Epithelial cell of proximal tubule (primary cell): ENCODE data around the gene TRAPPC4. TPM values are rescaled to one million over a fixed set of nuclear protein-coding genes. Genes with fewer than 3 reads are reported as not detected.

Source experiments
- total RNA-seq: library from RNA; depleted of rRNA; stranded (reverse); fragments of >200 nt; gene quantifications from 2 replicates; pipeline ENCODE4 v1.2.3, GENCODE V29; 2015

Gene TRAPPC4
- total RNA-seq, 1 donor from 2014 or later, result 155 TPM

Other genes with a start within 250 kb of the TRAPPC4 start
- 32.6 and 36.5 TPM in 2 replicates for gene DDX6, start 227.6 kb upstream of the TRAPPC4 start, total RNA-seq
- not detected in 2 replicates for gene CXCR5, start 134.9 kb upstream of the TRAPPC4 start, total RNA-seq
- gene BCL9L, start 92.8 kb upstream of the TRAPPC4 start, total RNA-seq, result 20.7 and 25.7 TPM in 2 replicates
- 0.14 TPM in 1 of 2 replicates, not detected in the other for gene UPK2, start 62.5 kb upstream of the TRAPPC4 start, total RNA-seq
- not detected in 2 replicates for gene FOXR1, start 47.0 kb upstream of the TRAPPC4 start, total RNA-seq
- 13.0 and 14.1 TPM in 2 replicates for gene CENATAC, start 20.6 kb upstream of the TRAPPC4 start, total RNA-seq
- gene RPS25, start 423 bp upstream of the TRAPPC4 start, total RNA-seq, result 1,815 and 2,833 TPM in 2 replicates
- 59.2 and 60.0 TPM in 2 replicates for gene SLC37A4, start 12.1 kb downstream of the TRAPPC4 start, total RNA-seq
- gene HYOU1, start 38.4 kb downstream of the TRAPPC4 start, total RNA-seq, result 115 and 135 TPM in 2 replicates
- gene VPS11, start 49.1 kb downstream of the TRAPPC4 start, total RNA-seq, result 13.1 and 19.2 TPM in 2 replicates
- 17.0 and 37.1 TPM in 2 replicates for gene HMBS, start 66.1 kb downstream of the TRAPPC4 start, total RNA-seq
- gene DPAGT1, start 83.1 kb downstream of the TRAPPC4 start, total RNA-seq, result 24.8 and 32.3 TPM in 2 replicates
- gene C2CD2L, start 88.6 kb downstream of the TRAPPC4 start, total RNA-seq, result 6.1 and 8.2 TPM in 2 replicates
- 11.9 and 13.7 TPM in 2 replicates for gene HINFP, start 102.8 kb downstream of the TRAPPC4 start, total RNA-seq
- gene ABCG4, start 130.3 kb downstream of the TRAPPC4 start, total RNA-seq, result under 0.01 TPM in 1 of 2 replicates, not detected in the other
- gene NLRX1, start 150.0 kb downstream of the TRAPPC4 start, total RNA-seq, result 13.2 and 14.7 TPM in 2 replicates
- gene NHERF4, start 166.7 kb downstream of the TRAPPC4 start, total RNA-seq, result not detected in 2 replicates
- gene CBL, start 187.6 kb downstream of the TRAPPC4 start, total RNA-seq, result 11.2 and 17.4 TPM in 2 replicates